Kidney epithelial cell (primary cell): ENCODE data around the gene PCP4L1. TPM values are rescaled to one million over a fixed set of nuclear protein-coding genes. Genes with fewer than 3 reads are reported as not detected.
A peak's percentile ranks its signal among the peaks of the same experiment; 100 is the strongest.

Source experiments
- DNase-seq: peaks from one replicate; pipeline ENCODE4 v3.0.0-alpha.2; 2010; ENCODE audit warnings: low read depth
- H3K27me3 ChIP-seq: 2 replicates; pipeline ENCODE4 v1.6.0; 2011; ENCODE audit warnings: low read length; ENCODE audit not compliant: control insufficient read depth, insufficient read depth
- H3K36me3 ChIP-seq: 2 replicates; pipeline ENCODE4 v1.5.1; 2011; ENCODE audit warnings: low read length; ENCODE audit not compliant: control insufficient read depth, insufficient read depth
- H3K4me3 ChIP-seq: 2 replicates; pipeline ENCODE4 v1.5.1; 2011; ENCODE audit warnings: low read depth, mild to moderate bottlenecking, control low read depth, low read length
- CTCF ChIP-seq: IDR thresholded peaks from 2 replicates; pipeline ENCODE4 v1.5.1; 2011; ENCODE audit warnings: mild to moderate bottlenecking, moderate library complexity, low read length, control low read depth, inconsistent platforms; ENCODE audit not compliant: insufficient read depth, poor library complexity, severe bottlenecking
- total RNA-seq: library from RNA; depleted of rRNA; stranded (reverse); fragments of >200 nt; gene quantifications from 2 replicates; pipeline ENCODE4 v1.2.3, GENCODE V29; 2015

PCP4L1 gene
- total RNA-seq, result not detected in 2 replicates

DNA sequence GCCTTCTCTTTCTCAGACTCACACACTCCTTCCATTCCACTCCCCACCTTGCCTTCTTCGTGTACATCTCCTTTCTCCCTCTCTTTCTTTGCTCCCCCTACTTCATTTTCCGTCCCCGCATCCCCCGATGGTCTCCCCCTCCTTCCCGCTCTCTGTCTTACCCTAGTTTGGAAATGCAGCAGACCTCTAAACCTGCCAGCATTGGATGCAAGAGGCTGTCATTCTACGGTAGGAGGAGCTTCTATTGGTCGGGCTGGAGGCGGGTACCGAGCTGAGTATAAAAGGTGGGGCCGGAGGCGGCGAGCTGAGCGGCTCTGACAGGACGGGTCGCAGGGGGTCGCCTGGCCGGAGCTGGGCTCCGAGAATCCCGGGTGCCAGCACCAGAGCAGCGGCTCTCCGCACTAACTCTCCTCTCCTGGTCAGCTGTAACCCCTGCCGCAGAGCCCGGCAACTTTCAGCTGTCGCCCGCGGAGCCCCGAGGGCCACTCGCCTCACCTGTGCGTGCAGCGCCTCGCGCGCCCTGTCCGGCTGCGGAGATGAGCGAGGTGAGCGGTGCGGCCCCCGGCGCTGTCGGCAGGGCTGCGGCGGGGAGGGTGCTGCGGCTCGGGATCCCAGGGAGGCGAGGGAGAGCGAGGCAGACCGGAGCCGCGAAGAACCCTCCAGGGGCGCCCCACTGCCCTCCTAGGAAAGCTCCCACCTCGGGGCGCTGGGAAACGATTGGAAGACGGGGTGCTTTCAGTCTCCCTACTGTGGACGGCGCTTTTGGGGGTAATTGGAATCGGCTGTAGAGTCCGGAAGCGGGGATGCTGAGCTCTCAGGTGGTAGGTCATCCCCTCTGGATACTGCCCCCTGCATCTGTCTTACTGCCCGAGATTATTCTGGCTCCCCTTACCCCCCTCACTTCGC is at the start of gene PCP4L1:
TSS of gene PCP4L1 (plus strand) at position 307 of the 906 bp plus-strand sequence. CDS start at position 537, 230 bp downstream.
- H3K27me3 ChIP-seq, result peaks cover 42% of the 10 kb centered on the region
- H3K36me3 ChIP-seq, result no peaks in the 10 kb centered on the region
- no peak for DNase-seq
- no peak for TF ChIP-seq CTCF
- peak within 1 kb of the TSS; percentile 43 for H3K4me3 ChIP-seq

DNA sequence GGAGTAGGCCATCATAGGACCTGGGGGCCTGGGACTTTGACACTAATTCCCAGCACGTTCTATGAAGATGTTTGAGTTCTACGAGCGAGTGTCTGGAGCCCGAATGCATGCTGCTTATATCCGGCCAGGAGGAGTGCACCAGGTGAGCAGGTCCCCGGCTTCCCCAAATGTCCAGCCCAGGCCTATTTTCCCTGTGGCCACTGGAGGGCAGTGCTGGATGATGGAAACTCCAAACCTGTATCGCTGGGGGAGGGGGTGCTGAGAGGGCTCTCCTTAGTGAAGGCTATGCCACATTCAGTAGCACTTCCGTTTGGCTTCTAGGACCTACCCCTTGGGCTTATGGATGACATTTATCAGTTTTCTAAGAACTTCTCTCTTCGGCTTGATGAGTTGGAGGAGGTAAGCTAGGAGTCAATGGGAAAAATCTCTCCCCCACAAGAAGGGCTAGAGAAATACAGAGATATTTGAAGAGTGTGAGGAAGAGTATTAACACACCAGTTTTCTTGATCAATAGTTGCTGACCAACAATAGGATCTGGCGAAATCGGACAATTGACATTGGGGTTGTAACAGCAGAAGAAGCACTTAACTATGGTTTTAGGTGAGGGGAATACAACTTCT is 48.6 kb upstream of the PCP4L1 start:
- Histone ChIP-seq H3K27me3 (no peaks in the 10 kb centered on the region), H3K4me3 (no peak overlapping the region), H3K36me3 (peaks cover 4% of the 10 kb centered on the region)
- no peak for DNase-seq
- peak; percentile 95 for TF ChIP-seq CTCF

GRCh38 chr1:161214369-161214768 is 44.2 kb upstream of the PCP4L1 start:
- Histone ChIP-seq H3K4me3 (no peak overlapping the region), H3K27me3 (no peaks in the 10 kb centered on the region), H3K36me3 (peaks cover 1% of the 10 kb centered on the region)
- DNase-seq, result no peak
- TF ChIP-seq CTCF, result no peak

GRCh38 chr1:161215076-161215475 is 43.5 kb upstream of the PCP4L1 start, which contains the start of gene FCER1G:
Gene FCER1G, plus strand, starts transcription at chr1:161215295. Its CDS starts 27 bp downstream, at chr1:161215322.
- TF ChIP-seq CTCF, result no peak

GRCh38 chr1:161216945-161217712 is 41.4 kb upstream of the PCP4L1 start:
- Histone ChIP-seq H3K4me3 (no peak overlapping the region), H3K27me3 (no peaks in the 10 kb centered on the region), H3K36me3 (no peaks in the 10 kb centered on the region)
- TF ChIP-seq CTCF, result no peak
- DNase-seq, result peak; percentile 45

More at GRCh38 chr1:161215076-161215475, 43.5 kb upstream of the PCP4L1 start, which contains the start of gene FCER1G:
- DNase-seq, result no peak
- peaks cover 1% of the 10 kb centered on the region for H3K36me3 ChIP-seq
- no peaks in the 10 kb centered on the region for H3K27me3 ChIP-seq
- no peak within 1 kb of the TSS for H3K4me3 ChIP-seq
